Measurements from ENCODE around the gene PTK6.
"Not testable (repeated sequence)": the region's sequence is repeated elsewhere in the genome, so short reads cannot be mapped to it uniquely, and the experiment has no call there.

The PTK6 gene

DNA sequence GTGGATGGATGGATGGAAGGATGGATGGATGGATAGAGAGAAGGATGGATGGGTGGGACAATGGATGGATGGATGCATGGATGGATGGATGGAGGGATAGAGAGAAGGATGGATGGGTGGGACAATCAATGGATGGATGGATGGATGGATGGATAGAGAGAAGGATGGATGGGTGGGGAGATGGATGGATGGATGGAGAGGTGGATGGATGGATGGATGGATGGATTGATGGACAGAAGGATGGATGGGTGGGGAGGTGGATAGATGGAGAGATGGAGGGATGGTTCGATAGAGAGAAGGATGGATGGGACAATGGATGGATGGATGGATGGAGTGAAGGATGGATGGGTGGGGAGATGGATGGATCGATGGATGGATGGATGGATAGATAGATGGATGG is 44.7 kb downstream of the PTK6 start:
- DNase-seq: no peak

- no peak for DNase-seq
These were observed 45.4 kb downstream of the PTK6 start for GRCh38 chr20:63491635-63492230.

- no peak for DNase-seq
These were observed 46.1 kb downstream of the PTK6 start for GRCh38 chr20:63491078-63491477.

DNA sequence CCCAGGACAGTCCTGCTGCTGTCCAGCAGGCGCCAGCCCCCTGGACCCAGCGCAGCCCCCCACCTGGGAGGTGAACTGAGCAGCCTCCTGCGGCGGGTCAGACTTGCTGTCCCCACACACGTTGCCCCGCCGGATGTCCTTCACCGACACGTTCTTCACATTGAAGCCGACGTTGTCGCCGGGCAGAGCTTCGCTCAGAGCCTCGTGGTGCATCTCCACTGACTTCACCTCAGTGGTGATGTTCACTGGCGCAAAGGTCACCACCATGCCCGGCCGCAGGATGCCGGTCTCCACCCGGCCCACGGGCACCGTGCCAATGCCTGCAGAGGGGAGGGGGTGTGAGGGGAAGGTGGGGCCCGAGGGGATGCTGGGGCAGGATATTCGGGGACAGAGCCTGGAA is 46.8 kb downstream of the PTK6 start:
- no peak for DNase-seq

DNA sequence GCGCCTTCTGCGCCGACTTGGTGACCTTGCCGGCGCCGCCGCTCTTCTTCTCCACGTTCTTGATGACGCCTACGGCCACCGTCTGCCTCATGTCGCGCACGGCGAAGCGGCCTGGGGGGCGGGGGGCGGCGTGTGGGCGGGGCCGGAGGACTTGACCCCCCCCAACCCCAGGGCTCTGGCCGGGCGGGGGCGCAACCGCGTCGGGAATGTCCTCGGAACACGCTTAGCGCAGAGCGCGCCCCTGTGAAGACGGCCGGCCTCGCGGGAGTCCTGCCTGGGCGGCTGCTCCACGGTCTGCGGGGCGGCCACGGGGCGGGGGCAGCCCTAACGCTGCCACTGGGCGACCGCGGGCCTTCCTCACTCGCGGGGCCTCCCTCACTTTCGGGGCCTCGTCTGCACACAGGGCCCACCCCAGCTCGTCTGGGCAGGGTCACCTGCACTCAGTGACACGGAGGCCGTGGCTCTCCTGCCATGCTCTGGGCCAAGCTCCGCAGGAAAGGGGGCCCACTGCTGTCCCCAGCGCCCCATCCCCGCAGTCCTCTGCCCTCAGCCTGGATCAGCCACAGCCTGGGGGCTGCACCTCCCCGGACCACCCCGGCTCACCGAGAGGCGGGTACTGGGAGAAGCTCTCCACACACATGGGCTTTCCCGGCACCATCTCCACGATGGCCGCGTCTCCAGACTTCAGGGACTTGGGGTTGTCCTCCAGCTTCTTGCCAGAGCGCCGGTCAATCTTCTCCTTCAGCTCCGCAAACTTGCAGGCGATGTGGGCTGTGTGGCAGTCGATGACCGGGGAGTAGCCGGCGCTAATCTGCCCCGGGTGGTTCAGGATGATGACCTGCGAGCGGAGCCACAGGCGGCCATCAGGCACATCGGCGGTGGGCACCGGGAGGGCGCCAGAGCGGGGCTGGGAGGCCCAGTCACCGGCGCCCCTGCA is 48.6 kb downstream of the PTK6 start:
- no peak for DNase-seq

- no peak for DNase-seq
These were observed 49.4 kb downstream of the PTK6 start for GRCh38 chr20:63487781-63488241.

GRCh38 chr20:63487116-63487764 is 49.9 kb downstream of the PTK6 start:
- DNase-seq: no peak

- no peak for DNase-seq
These were observed 50.8 kb downstream of the PTK6 start for GRCh38 chr20:63486300-63486855.

- DNase-seq: no peak
These were observed 52.3 kb downstream of the PTK6 start for GRCh38 chr20:63484651-63485403.

DNA sequence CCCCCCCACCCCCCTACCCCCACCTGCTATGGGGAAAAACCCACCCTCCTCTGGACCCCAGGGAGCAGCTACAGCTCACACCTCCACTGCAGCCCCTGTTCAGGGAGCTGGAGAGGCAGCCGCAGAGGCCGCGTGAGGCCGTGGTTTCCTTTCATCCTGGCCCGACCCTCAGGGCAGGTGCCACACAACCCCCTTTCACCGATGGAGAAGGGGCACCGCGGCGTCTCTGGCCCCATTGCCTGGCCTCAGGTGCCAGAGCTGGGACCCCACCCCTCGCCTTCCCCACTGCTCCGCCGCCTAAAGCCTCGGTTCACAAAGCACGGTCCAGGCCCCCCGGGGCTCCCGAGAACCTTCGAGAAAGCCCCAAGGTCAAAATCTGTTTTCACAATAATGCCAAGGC is 52.9 kb downstream of the PTK6 start:
- DNase-seq: no peak

GRCh38 chr20:63483834-63484233 is 53.3 kb downstream of the PTK6 start:
- no peak for DNase-seq

DNA sequence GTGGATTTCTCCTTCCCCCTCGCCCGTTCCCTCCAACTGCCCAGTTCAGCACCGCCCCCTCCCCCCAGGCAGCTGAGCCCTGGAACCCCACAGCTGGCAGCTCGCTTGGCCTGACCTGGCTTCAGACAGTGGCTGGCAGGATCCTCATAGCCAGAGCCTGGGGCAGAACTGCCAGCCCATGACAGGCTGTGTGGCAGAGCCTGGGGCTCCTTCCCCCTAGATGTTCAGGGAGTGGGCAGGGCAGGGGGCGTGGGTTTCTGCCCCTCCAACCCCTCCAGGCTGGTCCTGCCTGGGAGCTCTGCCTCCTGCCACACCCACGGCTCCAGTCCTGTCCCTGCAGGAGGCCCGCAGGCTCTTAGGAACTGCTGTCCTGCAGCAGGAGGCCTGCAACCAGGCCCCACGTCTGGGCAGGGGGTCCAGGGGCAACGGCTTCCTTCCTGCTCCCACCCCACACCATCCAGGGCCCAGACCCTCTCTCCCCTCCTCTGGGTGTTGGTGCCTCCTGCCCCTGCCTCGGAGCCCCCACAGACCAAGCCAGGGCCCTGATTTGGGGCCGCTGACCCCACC is 55.1 kb downstream of the PTK6 start:
- no peak for DNase-seq

- DNase-seq: no peak
These were observed 55.7 kb downstream of the PTK6 start for GRCh38 chr20:63481503-63481902.

GRCh38 chr20:63479695-63480419 is 57.3 kb downstream of the PTK6 start:
- DNase-seq: not testable (repeated sequence)

- DNase-seq: no peak
These were observed 58.6 kb downstream of the PTK6 start for GRCh38 chr20:63478346-63479302.

All from stimulated activated CD4-positive, alpha-beta T cell treated with anti-CD3 and anti-CD28 coated beads, Interleukin-4, amount 100 ng/mL, for 1 hour (primary cell).